Measurements from ENCODE around the gene ABHD12.

GRCh38 chr20:25408170-25408547 lies 17.5 kb upstream of the ABHD12 start:
- TF ChIP-seq CTCF (IDR thresholded peaks at IDR 0.05), result no peak
- TF ChIP-seq POLR2A (IDR thresholded peaks at IDR 0.05), result no peak
